Ishikawa (cell line): ENCODE results near the gene ZC3H4.

Source experiments
- CEBPB ChIP-seq: IDR thresholded peaks from 2 replicates; pipeline ENCODE4 v1.6.1; 2012
- CREB1 ChIP-seq: IDR thresholded peaks from 2 replicates; pipeline ENCODE4 v1.6.1; 2012; ENCODE audit warnings: low read depth
- EGR1 ChIP-seq: IDR thresholded peaks from 2 replicates; pipeline ENCODE4 v1.6.1; 2012
- EP300 ChIP-seq: IDR thresholded peaks from 2 replicates; pipeline ENCODE4 v1.6.1; 2012; ENCODE audit warnings: borderline replicate concordance
- FOXM1 ChIP-seq: IDR thresholded peaks from 2 replicates; pipeline ENCODE4 v1.6.1; 2012; ENCODE audit warnings: low read depth, borderline replicate concordance
- NFIC ChIP-seq: IDR thresholded peaks from 2 replicates; pipeline ENCODE4 v1.6.1; 2012
- RAD21 ChIP-seq: IDR thresholded peaks from 2 replicates; pipeline ENCODE4 v1.6.1; 2012; ENCODE audit warnings: low read depth
- TAF1 ChIP-seq: IDR thresholded peaks from 2 replicates; pipeline ENCODE4 v1.6.1; 2012; ENCODE audit warnings: low read depth, mild to moderate bottlenecking
- TCF12 ChIP-seq: IDR thresholded peaks from 2 replicates; pipeline ENCODE4 v1.6.1; 2012; ENCODE audit warnings: low read depth
- TEAD4 ChIP-seq: IDR thresholded peaks from 2 replicates; pipeline ENCODE4 v1.6.1; 2012
- YY1 ChIP-seq: IDR thresholded peaks from 2 replicates; pipeline ENCODE4 v1.6.1; 2012; ENCODE audit warnings: low read depth
- ZBTB7A ChIP-seq: IDR thresholded peaks from 2 replicates; pipeline ENCODE4 v1.6.1; 2012; ENCODE audit warnings: low read depth
- TF ChIP-seq, protein P1 (sequence below): IDR thresholded peaks from 2 replicates; pipeline ENCODE4 v1.6.1; 2012
- TF ChIP-seq, protein P2 (sequence below): IDR thresholded peaks from 2 replicates; pipeline ENCODE4 v1.6.1; 2012
- TF ChIP-seq, protein P3 (sequence below): IDR thresholded peaks from 2 replicates; pipeline ENCODE4 v1.6.1; 2012; ENCODE audit warnings: low read depth, mild to moderate bottlenecking

The ZC3H4 gene

DNA sequence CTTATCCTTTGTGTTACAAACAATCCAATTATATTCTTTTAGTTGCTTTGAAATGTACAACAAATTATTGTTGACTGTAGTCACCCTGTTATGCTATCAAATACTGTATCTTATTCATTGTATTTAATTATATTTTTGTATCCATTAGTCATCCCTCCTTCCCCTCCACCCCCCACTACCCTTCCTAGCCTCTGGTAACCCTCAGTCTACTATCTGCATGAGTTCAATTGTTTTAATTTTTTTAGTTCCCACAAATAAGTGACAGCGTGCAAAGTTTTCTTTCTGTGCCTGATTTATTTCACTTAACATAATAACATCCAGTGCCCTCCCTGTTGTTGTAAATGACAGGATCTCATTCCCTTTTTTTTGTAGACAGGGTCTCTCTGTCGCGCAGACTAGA is 21.6 kb upstream of the ZC3H4 start:
- TF ChIP-seq YY1 (no peak), EGR1 (no peak), CEBPB (no peak), CREB1 (no peak), FOXM1 (no peak)

DNA sequence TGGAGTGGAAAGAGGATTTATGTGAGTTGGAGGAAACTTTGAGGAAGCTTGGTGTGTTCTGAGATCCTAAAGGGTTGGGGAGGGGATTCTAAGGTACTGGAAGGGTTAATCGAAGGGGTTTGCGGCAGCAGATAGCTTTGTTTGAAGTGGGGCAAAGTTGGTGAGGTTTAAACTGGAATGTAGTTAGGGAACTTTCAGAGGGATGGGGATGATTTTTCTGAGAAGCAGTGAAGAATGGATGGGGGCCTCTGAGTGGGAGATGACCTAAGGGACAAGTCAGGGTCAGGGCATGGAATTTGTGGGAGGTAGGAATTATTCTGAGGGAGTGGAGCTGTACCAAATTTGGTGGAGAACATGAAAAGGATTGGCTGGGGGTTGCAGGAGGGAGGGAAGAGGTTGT is 21.0 kb upstream of the ZC3H4 start:
- no peak for TF ChIP-seq NFIC

DNA sequence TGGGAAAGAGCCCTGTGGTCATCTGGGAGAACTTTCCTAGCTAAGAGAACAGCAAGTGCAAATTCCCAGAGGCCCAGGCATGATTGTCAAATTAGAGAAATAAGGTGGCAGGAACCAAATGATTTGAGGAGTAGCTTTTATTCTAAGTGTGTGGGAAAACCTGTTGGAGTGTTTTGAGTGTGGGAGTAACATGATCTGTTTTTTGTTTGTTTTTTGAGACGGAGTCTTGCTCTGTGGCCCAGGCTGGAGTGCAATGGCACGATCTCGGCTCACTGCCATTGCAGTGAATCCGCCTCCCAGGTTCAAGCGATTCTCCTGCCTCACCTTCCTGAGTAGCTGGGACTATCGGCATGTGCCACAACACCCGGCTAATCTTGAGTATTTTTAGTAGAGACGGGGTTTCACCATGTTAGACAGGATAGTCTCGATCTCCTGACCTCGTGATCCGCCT is 19.5 kb upstream of the ZC3H4 start:
- TF ChIP-seq EP300 (no peak), NFIC (no peak), CEBPB (no peak), EGR1 (no peak), TAF1 (no peak), TCF12 (no peak), YY1 (no peak), TEAD4 (no peak)
- TF ChIP-seq, protein P1, sequence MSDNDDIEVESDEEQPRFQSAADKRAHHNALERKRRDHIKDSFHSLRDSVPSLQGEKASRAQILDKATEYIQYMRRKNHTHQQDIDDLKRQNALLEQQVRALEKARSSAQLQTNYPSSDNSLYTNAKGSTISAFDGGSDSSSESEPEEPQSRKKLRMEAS, result no peak
- TF ChIP-seq, protein P2, sequence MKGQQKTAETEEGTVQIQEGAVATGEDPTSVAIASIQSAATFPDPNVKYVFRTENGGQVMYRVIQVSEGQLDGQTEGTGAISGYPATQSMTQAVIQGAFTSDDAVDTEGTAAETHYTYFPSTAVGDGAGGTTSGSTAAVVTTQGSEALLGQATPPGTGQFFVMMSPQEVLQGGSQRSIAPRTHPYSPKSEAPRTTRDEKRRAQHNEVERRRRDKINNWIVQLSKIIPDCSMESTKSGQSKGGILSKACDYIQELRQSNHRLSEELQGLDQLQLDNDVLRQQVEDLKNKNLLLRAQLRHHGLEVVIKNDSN, result no peak

DNA sequence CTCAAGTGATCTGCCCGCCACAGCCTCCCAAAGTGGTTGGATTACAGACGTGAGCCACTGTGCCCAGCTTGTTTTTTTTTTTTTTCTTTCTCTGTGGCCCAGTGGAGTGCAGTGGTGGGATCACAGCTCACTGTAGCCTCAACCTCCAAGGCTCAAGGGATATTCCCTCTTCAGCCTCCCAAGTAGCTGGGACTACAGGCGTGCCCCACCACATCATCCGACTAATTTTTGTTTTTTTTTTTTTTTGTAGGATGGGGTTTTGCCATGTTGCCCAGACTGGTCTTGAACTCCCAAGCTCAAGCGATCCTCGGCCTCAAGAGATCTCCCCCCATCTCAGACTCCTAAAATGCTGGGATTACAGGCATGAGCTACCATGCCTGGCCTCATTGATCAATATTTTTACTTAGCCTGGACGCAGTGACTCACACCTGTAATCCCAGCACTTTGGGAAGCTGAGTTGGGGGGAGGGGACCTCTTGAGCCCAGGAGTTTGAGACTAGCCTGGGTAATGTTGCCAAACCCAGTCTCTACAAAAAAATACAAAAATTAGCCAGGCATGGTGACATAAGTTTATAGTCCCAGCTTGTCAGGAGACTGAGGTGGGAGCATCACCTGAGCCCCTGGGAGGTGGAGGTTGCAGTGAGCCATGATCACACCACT is 18.7 kb upstream of the ZC3H4 start:
- TF ChIP-seq, protein P2, result no peak
- TF ChIP-seq EGR1 (no peak), ZBTB7A (no peak), TEAD4 (no peak), EP300 (no peak), NFIC (no peak), TAF1 (no peak), YY1 (no peak), CEBPB (no peak), TCF12 (no peak), RAD21 (no peak), CREB1 (no peak)
- TF ChIP-seq, protein P1, result no peak
- TF ChIP-seq, protein P3, sequence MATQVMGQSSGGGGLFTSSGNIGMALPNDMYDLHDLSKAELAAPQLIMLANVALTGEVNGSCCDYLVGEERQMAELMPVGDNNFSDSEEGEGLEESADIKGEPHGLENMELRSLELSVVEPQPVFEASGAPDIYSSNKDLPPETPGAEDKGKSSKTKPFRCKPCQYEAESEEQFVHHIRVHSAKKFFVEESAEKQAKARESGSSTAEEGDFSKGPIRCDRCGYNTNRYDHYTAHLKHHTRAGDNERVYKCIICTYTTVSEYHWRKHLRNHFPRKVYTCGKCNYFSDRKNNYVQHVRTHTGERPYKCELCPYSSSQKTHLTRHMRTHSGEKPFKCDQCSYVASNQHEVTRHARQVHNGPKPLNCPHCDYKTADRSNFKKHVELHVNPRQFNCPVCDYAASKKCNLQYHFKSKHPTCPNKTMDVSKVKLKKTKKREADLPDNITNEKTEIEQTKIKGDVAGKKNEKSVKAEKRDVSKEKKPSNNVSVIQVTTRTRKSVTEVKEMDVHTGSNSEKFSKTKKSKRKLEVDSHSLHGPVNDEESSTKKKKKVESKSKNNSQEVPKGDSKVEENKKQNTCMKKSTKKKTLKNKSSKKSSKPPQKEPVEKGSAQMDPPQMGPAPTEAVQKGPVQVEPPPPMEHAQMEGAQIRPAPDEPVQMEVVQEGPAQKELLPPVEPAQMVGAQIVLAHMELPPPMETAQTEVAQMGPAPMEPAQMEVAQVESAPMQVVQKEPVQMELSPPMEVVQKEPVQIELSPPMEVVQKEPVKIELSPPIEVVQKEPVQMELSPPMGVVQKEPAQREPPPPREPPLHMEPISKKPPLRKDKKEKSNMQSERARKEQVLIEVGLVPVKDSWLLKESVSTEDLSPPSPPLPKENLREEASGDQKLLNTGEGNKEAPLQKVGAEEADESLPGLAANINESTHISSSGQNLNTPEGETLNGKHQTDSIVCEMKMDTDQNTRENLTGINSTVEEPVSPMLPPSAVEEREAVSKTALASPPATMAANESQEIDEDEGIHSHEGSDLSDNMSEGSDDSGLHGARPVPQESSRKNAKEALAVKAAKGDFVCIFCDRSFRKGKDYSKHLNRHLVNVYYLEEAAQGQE, result no peak

DNA sequence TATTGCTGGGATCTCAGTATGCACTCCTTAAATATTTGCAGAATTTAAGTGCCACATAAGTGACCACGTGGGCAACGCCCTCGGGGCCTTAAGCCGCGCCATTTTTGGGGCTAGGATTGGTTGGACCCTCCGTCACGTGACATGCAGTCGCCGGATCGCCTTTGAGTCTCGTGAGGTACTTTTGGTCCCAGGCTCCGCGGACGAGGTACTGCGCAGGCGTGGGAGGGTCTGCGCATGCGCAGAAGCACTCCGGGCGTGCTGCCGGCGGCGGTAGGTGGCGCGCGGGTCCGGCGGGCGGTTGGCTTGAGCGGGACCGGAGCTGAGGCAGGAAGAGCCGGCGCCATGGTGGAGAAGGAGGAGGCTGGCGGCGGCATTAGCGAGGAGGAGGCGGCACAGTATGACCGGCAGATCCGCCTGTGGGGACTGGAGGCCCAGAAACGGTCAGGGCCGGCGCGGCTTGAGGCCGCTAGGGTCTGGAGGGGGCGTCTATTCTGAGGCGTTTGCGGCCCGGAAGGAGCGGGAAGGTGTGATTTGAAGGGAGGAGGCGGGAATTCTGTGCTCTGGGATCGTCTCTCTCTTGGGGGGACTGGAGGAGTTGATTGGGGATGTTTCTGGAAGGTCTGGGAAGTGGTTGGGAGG is 17.1 kb upstream of the ZC3H4 start, which contains the start of gene SAE1:
Gene SAE1, plus strand, starts transcription at position 247 of the 639 bp plus-strand sequence. Its CDS starts 96 bp downstream, at position 343.
- peak; percentile 29; the same call in 1 of the 2 replicates for TF ChIP-seq EP300
- TF ChIP-seq YY1, result peak; percentile 84
- TF ChIP-seq TCF12, result peak; percentile 68
- TF ChIP-seq, protein P3, result 0 out of 2 replicates have a peak, but pooled peaks have one; percentile 13
- TF ChIP-seq FOXM1, result no peak
- TF ChIP-seq, protein P2, result peak; percentile 99
- TF ChIP-seq ZBTB7A, result peak; percentile 76; the same call in 1 of the 2 replicates
- TF ChIP-seq NFIC, result 0 out of 2 replicates have a peak, but pooled peaks have one; percentile 44
- peak; percentile 33; the same call in 1 of the 2 replicates for TF ChIP-seq RAD21
- TF ChIP-seq CEBPB, result no peak
- peak; percentile 96 for TF ChIP-seq TAF1
- no peak for TF ChIP-seq CREB1
- TF ChIP-seq, protein P1, result peak; percentile 100
- TF ChIP-seq EGR1, result peak; percentile 34
- TF ChIP-seq TEAD4, result peak; percentile 10; the same call in 1 of the 2 replicates
